GM21515 (cell line): Measurements from ENCODE around the gene KCMF1.
"Not testable (repeated sequence)": the region's sequence is repeated elsewhere in the genome, so short reads cannot be mapped to it uniquely, and the experiment has no call there.

Experiments used
- ATAC-seq: cut with Tn5 transposase; IDR thresholded peaks from one replicate; pipeline ENCODE4 v1.9.1; 2021; ENCODE audit not compliant: unreplicated experiment

KCMF1 gene

DNA sequence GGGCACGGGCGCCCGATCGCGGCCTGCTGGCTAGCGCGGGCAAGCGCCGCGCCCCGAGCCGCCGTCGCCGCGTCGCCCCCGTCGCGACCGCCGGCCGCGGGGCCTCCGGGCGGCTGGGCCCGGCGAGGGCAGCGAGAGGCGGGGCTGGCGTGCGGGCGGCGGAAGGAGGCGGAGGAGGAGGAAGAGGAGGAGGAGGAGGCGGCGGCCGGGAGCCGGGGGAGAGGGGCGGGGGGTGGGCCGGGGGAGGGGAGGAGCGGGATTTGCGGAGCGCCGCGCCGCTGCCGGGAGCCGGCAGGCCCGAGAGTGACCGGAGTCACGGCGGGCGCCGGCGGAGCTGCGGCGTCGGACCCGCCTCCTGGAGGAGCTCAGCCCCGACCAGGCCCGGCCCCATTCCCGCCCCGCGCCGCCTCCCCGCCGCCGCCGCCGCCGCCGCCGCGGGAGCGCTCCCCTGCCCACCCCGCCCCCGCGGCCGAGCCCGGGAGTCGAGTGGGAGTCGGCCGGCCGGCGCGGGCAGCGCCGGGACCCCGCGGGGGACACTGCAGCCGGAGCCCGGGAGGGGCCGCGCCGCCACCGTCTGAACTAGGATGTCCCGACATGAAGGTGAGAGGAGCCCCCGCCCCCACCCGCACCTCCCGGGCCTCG is at the start of gene KCMF1:
KCMF1 (plus strand) TSS at position 294 of the 642 bp plus-strand sequence; CDS start at position 585, 291 bp downstream.
- ATAC-seq, result peak; percentile 44

DNA sequence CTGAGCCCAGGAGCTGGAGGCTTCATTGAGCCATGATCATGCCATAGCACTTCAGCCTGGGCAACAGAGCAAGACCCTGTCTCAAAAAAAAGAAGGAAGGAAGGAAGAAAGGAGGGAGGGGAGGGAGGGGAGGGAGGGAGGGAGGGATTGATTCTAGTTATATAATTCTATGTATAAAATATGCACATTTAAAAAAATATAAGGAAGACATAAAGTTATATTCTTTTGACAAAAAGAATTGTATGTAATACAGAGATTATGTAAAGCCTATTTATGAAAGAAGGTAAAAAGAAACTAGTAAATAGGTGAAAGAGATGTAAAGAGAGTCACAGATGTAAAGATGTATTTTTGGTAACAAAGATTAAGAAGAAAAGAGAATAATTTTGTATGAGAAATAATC is 48.0 kb upstream of the KCMF1 start:
- no peak for ATAC-seq

- ATAC-seq, result no peak
Observed at GRCh38 chr2:84924173-84925106, 46.5 kb upstream of the KCMF1 start.

DNA sequence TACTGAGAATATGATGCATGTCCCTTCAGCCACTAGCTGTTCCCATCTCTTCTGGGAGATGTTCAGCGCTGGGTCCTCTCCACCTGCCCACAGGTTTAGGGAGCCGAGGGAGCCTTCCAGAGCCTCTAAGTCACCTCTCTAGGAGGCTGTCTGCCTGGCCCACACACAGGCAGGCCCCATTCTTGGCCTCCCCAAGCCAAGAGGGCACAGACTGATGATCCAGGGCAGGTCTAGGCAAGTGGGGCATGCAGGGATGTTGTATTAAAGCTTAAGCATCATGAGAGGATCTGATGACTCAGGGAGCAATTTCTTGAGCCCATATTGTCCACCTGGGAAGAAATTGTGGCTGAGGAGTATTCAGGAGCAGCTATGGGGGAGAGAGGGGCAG is 45.6 kb upstream of the KCMF1 start:
- no peak for ATAC-seq

DNA sequence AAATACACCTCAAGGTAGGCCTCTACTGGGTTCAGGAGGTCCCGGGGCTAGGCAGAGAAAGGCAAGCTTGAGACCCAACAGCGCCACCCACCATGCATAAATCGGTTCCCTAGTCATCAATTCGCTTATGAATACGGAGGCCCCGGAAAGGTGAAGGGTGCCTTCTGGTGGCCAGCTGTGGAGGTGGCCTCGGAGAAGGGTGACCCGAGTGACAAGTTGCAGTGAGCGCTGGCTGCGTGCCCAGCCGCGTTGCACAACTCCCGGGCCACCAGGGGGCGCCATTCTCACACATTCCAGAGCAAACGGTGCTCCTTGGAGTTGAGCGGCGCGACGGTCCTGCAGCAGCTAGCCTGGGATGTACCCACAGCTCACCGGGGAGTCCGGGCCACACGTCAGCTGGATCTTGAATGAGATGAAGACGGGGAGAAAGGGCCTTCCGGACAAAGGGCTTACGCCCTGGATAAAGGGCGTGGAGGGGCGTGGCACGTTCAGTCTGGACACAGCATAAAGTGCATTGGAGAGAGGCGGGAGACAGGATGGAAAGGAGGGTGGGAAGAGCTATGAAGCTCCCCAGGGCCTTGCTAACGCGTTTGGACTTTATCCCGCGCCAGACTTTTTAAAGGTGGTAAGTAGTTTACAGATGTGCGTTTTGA is 45.1 kb upstream of the KCMF1 start:
- ATAC-seq, result peak; percentile 78

DNA sequence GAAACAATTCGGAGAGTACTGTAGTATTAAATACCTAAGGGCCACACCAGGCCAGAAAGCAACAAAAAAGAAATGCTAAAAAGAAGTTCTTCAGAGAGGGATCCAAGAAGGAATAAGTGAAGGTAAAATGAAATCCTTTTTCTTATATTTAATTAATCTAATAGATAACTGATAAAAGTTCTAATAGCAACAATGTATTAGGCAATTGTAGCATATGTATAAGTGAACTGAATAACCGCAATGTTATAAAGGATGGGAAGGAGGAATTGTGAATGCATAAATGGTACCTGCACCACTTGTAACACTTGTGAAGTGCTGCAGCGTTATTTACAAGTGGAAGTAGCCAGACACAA is 43.7 kb upstream of the KCMF1 start:
- no peak for ATAC-seq

GRCh38 chr2:84931384-84931821 is 39.6 kb upstream of the KCMF1 start:
- ATAC-seq, result peak; percentile 67

GRCh38 chr2:84938194-84938879 is 32.6 kb upstream of the KCMF1 start:
- peak; percentile 28 for ATAC-seq

DNA sequence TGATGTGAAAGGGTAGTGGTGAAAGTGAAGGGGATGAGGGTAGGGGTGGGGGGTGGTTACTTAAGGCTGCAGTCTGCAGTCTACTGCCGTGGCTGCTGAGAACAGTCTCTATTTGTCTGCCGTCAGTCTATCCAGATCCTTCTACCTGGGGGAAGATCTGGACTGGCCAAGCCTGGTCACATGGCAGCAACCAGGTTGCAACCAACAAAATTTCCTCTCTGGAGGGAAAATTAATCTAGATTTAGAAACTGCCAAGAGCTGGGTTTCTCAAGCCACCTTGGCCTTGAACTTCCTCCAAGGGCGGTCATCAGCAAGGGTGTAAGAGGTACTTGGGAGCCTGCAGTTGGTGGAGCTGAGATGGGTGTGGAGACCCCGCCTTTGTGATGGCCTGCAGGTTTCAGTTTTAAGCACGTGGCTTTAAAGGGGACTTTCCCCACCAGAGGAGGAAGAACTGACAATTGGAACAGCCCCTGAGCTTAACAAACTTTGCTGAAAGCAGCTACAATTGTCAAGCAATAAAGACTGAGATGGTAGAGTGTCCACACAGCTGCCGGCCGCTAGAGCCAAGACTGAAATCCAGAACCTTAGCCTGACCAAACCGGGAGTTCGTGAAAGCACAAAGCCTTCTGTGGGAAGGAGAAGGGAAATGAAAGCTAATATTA is 31.4 kb upstream of the KCMF1 start:
- ATAC-seq, result peak; percentile 77

GRCh38 chr2:84940088-84940470 is 30.9 kb upstream of the KCMF1 start:
- peak; percentile 11 for ATAC-seq

DNA sequence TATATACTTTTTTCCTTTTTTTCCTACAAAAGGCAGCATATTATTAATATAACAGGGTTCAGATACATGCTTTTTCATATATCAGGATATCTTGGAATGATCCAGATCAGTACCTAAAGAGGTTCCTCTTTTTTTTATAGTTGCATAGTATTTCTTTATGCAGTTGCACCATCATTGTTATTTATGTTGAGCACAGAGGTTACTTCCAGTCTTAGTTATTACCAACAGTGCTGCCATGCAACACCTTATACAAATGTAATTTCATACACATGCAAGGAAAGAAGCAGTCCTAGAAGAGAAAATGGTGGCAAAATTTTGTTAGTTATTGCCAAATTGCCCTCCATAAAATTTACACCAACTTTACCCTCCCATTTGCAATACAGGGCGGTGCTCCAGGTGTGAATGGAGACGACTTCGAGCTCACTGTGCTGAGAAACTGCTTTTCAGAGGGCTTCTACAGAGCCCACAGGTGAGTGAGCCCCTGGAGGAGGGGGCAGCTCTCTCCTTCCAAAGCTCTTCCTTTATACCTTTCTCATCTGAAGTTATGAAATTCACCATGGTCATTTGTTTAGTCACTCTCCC is 30.0 kb upstream of the KCMF1 start:
- ATAC-seq, result no peak

- ATAC-seq, result no peak
Observed at GRCh38 chr2:84942166-84942565, 28.8 kb upstream of the KCMF1 start.

DNA sequence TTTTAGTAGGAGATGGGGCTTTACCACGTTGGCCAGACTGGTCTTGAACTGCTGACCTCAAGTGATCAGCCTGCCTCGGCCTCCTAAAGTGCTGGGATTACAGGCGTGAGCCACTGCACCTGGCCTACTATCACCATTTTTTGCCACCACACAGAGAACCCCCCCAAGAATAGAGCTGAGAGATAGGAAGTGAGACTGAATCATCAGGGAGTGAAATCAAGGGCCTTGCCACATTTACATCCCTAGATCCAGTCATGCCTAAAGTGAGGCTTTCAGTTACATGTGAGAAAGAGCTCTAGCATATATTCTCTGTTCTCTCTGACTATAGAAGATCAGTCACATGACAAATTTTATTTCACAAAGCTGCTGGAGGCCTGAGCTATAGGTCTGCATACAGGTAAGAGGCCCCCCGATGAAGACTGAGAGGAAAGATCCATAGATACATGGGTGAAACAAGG is 28.0 kb upstream of the KCMF1 start:
- peak; percentile 36 for ATAC-seq

DNA sequence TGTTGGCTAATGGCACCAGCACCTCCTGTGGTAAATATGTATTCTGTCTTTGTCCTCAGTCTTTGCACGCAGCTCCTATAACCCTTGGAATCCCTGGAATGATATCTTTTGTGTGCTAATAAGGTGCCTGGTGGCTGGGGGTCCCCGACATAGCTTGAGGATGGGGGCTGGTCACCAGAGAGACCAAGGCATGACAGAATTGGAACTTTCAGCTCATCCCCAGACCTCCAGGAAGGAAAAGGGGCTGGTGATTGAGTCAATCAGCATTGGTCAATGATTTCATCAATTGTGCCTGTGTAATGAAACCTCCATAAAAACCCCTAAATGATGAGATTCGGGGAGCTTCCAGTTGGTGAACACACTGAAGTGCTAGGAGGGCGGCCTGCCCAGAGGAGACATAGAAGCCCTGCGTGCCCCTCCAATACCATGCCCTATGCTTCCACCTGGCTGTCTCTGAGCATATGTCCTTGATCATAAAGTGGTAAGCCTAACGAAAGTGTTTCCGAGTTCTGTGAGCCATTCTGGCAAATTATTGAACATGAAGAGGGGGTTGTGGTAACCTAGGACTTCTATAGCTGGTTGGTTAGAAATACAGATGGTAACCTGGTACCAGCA is 26.6 kb upstream of the KCMF1 start:
- ATAC-seq, result no peak

GRCh38 chr2:84945838-84946203 is 25.1 kb upstream of the KCMF1 start:
- ATAC-seq, result not testable (repeated sequence)

GRCh38 chr2:84946204-84947009 is 24.6 kb upstream of the KCMF1 start:
- ATAC-seq, result peak; percentile 74

DNA sequence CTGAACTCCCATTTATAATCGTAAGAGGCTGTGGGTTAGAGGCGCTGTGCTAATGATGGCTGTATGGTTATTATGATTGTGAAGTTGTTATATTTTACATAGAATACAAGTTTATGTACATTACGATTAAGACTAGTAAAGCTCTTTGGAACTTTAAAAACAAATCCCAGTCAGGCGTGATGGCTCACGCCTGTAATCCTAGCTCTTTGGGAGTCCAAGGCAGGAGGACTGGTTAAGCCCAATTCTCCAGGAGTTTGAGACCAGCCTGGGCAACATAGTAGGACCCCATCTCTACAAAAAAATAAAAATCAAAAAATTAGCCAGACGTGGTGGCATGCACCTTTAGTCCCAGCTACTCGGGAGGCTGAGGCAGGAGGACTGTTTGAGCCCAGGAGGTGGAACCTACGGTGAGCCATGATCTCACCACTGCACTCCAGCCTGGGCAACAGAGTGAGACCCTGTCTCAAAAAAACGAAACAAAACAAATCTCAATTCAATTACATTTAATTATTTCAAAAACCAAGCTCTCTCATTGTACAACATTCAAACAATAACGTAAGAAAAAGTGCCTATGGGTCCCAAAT is 23.9 kb upstream of the KCMF1 start:
- no peak for ATAC-seq

GRCh38 chr2:84953535-84953934 is 17.4 kb upstream of the KCMF1 start:
- no peak for ATAC-seq

DNA sequence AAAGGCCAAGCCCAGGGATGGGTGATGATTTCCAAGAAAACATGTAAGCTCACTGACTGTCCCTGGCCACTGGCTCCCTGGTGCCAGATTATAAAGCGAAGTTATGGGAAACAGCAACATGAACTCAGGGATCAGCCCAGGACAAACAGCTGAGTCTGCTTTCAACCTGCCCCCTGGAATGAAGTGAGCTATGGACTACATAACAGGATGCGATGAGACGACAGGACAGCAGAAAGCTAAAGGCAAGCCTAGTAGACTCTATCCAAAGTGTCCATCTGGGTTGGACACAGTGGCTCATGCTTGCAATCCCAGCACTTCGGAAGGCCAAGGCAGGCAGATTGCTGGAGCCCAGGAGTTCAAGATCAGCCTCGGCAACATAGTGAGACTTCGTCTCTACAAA is 16.6 kb upstream of the KCMF1 start:
- ATAC-seq, result no peak
